Stimulated activated CD4-positive, alpha-beta T cell treated with anti-CD3 and anti-CD28 coated beads, Interleukin-15, amount 100 ng/mL, for 24 hours (primary cell): Measurements from ENCODE around the gene MYO16.
"Not testable (repeated sequence)": the region's sequence is repeated elsewhere in the genome, so short reads cannot be mapped to it uniquely, and the experiment has no call there.

Source experiments
- DNase-seq: peaks from one replicate; pipeline ENCODE4 v3.0.0-alpha.2; 2020

Gene MYO16

DNA sequence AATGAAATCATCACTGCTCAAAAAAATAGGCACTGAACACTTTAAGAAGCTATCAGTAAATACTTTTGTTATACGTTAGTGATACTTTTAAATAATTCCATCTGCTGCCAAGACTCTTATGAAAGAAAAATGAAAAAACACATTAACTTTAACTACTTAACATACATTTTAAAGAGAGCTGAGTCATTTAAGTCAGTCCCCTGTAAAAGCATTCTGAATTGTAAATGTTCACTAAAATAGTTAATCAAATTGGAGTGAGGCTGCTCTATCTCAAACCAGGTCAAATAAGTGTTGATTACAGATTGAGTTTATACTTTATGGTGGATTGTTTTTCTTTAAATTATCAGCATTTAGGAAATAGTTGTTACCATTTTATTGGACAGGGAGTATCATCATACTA is 274.2 kb downstream of the MYO16 start:
- no peak for DNase-seq

DNA sequence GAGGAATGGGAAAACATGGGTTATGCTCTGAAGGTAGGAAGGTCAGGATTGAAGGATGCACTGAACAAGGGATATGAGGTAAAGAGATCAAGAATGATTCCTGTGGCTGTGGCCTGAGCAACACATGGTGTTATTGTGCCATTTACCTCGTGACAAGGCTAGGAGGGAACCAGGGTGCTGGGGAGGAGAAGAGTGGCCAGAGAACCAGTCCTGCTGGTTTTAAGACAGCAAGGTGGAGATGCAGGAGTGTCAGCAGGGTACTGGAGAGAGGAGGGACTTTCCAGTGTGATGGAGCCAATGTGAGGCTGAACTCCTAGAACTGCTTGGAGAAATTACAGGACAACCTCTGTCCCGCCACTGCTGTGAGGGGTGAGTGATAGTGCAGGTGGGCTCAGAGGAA is 282.4 kb downstream of the MYO16 start:
- DNase-seq, result no peak

DNA sequence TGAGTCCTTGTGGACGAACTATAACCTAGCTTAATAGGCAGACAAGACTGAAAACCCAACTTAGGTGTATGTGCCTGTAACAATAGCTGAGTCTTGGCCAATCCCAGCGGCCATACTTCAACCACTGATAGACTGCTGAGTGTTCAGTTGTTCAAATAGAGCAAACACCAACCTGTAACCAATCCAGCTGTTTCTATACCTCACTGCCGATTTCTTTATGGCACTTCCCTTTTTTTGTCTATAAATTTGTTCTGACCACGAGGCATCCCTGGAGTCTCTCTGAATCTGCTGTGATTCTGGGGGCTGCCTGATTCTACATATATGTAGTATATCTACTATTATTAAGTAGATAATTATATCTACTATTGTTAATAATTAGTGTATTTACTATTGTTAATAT is 284.3 kb downstream of the MYO16 start:
- DNase-seq, result not testable (repeated sequence)

DNA sequence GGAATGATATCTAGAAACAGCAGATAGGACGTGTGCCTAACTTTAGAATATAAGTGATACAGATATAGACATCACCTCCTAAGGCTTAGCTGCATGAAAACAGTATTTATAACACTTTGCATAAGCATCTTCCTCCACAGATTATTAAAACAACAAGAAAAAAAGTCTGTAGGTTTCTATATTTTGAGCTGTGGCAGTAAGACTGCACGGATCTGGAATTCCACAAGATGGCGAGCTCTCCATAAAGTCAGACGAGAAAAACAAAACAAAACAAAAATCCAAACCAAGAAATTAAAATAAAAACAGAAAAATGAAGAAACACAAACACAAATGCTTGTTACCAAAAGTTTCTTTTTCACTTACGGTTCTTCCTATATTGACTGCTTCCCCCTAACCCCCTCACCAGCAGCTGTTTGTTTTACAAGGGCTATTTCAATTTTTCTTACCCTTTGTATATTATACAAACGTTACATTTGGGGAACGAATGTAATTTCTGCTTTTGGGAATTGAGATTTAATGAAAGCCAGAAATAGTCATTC is 285.8 kb downstream of the MYO16 start:
- DNase-seq, result no peak

DNA sequence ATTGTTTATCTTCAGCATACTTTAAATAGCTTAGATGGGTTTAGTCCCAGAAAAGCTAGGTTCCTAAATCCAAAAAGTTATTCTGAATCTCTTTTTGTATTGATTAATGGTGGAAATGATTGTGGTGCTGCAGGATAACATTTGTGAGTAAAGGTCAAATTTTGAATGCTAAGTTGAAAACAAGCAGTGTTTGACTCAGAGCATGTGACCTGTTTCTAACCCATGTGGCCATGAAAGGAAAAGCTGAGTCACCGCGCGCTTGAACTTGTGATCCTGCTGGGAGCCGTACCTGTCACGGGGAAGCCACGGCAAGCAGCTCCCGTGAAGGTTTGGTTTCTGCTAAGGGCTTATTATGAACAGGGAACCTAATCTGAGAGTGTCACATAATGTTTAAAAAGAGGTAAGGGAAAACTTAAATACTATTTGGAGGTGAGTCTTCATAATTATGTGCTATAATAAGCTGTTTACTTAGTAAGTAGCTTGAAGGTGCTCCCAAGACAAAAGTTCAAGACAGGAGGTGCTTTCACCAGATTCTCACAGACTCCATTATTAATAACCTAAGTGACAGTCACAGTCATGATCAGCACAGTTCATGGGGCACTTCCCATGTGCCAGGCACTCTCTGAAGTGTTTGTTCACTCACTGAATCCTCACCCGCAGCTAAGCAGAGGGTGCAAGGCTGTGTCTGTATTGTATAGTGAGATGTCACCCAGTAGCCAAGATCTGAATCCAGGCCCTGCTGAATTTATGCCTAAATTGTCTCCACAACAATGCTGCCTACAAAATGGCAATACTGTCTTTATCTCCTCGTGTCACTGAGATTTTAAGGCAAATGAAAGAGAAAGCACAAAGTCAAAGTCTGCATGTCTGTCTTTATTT is 286.5 kb downstream of the MYO16 start:
- DNase-seq, result peak; percentile 90

DNA sequence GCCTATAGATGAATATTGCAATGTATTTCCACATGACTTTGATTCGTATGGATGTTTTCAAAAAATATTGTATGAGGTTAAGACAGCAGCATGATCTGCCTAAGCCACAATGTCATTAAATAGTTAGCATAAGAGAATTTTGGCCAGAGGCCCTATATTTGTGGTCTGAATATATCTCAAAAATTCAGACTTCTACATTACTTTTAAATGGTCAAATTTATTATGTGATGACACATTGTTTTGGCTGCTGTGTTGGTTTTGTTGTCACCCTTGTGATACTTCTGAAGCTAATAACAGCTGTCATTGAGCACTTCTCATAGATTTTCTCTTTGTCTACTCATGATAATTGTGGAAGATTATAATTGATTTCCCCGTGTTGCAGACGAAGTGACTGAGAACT is 288.2 kb downstream of the MYO16 start:
- DNase-seq, result no peak

DNA sequence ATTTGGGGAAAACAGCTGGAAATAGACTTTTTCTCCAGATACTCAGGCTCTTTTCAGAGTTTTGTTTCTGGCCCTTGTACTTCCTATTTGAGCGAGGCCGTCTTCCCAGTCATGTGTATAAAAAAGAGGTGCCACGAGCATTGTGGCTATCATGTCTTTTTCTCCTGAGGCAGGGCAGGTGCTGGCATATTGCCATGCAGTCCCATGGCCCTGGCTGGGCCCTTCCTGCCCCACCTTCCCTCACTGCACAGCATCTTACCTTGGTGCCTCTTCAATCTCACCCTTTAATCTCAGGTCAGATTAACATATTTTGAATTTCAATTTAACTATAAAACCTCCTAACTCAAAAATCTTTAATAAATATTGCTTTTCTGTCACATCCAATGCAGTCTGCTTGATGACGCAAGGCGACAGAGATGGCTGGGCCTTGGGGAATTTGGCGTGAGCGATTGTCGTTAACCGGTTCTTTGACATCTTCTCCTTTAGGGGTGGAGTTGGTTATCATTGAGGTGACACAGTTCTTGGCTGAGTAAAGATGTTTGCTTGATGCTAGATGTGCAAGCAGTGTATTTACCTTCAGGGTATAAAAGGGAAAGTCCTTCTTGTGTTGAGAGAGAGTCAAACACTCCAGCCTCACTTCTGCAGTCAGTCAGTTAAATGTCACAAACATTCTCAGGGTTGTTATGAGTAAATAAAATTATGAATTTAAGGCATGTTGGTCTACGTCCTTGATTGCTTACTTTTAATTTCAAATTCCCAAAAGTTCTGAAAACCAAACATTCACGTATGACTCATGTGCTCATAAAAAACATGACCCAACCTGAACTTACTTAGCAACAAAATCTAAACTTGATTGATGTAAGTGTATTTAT is 289.9 kb downstream of the MYO16 start:
- no peak for DNase-seq

DNA sequence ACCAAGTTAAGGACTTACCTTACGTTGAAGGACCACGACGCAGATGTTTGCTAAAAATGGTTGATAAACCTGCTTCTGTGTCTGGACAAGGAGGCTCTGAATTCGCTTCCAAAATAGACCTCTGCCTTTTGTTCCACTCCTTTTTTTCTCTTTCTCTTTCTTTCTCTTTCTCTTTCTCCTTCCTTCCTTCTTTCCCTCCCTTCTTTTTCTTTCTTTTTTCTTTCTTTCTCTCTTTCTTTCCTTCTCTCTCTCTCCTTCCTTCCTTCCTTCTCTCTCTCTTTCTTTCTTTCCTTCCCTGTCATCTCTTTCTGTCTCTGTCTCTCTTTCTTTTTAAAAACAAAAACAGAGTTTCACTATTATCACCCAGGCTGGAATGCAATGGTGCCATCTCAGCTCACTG is 290.7 kb downstream of the MYO16 start:
- no peak for DNase-seq

DNA sequence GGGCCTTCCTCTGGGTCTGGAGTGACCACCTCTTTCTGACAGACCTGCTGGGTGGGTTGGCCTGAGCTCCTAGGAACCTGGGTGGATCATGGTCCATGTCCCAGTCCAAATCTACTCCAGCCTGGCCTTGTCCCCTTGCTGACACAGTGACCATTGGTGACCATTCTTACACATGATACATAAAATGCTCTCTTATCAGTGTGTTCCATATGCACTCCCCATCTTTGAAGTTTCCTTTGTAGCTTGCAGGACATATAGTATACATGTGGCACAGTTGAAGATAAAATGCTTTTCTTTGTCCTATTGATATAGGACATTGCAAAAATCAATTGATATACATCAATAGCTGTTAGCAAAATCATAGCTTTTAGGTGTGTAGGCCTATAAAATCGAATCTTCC is 291.8 kb downstream of the MYO16 start:
- no peak for DNase-seq

DNA sequence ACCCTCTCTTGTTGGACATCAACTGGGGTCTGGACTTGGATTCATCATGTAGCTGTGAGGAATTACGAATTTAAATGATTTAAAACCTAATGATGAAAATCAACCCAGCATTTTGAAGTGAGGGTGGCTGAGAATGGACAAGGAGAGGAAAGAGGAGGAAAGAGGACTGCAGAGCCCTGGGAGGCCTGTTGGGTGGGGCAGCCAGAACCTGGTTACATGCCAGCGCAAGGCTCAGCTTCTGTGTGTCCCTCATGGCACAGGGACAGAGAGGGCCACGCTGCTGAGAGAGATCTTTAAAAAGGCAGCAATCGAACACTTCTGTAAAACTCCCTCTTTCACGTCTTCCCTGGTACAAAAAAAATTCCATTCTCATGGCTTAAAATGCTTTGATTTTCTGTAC is 292.7 kb downstream of the MYO16 start:
- DNase-seq, result no peak

DNA sequence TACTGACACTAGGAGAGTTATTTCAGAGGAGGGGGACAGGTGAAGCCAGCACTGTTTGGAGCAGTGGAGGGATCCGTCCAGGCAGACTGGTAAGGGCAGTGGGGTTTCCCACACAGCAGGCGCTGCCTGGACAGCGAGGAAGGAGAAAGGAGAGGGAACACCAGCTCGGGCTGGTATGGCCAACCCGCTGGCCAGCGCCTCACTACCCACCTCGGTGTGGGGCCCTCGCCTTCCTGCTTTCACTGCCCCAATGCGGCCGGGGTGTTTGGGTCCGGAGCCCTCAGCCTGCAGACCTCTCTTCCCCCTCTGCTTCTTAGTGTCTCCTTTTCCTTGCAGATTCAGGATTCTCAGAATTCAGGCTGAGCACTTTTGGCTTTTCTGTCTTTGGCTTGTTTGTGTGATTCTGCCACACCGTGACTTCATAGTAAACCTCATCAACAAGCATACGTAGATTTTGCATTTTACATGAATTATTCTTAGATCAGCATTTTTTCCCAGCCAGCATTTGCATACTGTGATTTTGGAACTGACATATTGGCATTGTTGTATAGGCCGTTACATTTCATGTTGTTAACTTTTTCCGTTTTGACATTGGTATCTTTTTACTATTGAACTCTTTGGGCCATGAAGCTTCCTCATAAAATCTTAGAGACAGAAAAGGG is 294.1 kb downstream of the MYO16 start:
- no peak for DNase-seq

DNA sequence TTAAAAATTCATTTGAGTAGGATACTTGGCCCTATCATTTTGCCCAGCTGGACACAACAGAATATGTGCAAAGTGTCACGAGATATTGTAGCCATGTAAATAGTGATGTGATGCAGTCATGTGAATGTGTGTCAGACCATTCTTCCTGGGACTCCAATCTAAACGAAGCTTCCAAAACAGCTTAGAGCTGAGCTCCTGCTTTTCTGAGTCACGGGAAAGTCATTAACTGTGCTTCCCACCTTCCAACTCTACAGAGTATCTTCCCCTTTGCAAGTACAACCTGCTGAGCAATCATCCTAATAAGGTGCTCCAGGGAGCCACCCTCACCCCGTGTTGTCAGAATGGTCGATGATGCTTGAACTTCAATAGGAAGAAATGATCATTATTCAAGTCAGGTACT is 294.7 kb downstream of the MYO16 start:
- no peak for DNase-seq

DNA sequence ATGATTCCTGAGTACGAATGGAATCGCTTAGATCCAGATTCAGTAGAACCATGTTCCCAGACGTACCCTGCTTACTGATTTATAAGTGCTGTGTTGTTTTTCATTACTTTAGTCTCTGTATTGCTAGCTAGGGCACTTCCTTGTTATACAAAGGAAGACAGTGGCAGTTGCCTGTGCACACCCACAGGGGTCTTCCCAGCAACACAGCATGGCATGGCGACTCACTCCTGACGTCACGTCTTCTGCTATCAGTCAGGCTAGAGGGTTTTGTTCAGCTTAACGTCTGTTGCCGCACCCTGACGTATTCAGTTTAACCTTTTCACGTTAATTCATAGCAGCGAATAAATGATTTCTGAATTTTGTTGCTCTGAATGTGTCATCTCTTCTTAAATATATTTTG is 295.1 kb downstream of the MYO16 start:
- DNase-seq, result no peak

DNA sequence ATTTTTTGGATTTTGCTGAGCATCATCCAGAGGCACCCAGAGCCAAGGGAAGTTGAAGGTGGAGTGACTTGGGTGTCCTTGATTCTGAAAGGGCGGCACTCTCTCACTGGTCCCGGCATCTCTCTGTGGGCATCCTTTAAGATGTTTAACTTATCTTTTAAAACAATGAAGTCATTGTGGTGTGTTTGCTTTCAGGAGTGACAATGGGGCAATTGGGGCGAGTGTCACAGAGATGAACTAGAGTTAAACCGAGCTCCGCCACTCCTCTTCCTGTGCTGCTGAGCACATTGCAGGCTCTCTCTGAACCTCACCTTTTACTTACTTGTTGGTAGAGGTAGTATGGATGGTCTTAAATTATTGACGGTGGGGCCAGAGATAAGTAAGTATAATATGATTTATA is 295.7 kb downstream of the MYO16 start:
- DNase-seq, result no peak

DNA sequence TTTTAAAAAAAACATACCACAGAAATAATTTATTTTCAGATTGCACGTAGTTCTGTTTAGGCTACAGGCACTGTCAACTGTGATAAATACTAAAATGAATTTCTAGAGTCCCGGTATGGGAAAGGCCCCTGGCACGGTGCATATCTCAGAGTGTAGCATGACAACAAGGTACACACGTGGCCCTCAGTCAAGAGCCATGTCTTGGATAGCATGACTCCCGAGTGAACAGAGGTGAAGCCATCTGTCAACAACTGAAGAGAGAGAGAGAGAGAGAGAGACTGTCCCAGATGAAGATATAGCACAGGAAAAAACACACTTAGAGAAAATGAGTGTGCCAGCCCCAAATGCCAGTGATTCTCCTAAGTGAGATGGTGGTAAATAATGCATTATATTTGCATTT is 297.5 kb downstream of the MYO16 start:
- DNase-seq, result no peak

DNA sequence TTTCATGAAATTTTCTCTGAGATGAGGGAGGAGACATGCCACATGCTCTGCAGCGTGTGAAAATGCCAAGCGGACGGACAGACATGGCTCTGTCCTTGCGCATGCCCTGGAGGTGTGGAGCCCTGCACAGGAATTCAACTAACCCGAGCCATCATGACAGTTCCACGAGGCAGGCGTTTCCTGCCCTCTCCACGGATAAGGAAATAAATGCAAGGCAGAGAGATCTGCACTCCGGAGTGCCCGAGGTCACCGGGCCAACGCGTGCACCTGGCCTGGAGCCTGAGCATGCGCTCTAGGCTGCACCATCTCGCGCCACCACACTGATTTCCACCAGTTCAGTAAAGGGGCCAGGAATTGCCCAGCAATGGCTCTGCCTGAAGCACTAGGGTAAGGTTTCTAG is 298.2 kb downstream of the MYO16 start:
- DNase-seq, result no peak

DNA sequence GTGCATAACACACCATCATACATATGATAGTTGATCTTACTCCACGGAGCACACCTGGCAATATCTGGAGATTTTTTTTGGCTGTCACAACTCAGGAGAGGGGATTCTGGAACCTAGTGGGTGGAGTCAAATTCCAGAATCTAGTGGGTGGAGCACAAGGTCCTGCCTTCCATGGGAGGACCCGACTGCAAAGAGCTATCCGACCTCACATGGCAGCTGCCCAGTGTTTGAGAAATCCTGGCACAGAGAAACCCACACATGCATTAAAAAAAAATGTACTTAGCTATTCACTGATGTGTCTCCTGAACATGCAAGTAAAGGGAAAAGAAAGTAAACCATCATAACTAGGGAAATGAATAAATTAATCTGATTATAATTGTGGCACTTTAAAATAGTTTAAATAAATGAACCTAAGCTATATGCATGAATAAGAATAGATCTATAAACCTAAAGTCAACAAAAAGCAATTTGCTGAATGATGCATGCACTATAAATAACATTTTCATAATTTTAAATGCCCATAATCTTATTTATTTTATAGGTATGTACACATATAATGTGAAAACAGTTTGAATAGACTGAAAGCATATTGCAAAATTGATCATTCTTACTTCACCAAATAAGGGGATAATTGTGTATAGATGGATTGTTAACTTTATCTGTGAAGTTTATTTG is 300.3 kb downstream of the MYO16 start:
- no peak for DNase-seq

DNA sequence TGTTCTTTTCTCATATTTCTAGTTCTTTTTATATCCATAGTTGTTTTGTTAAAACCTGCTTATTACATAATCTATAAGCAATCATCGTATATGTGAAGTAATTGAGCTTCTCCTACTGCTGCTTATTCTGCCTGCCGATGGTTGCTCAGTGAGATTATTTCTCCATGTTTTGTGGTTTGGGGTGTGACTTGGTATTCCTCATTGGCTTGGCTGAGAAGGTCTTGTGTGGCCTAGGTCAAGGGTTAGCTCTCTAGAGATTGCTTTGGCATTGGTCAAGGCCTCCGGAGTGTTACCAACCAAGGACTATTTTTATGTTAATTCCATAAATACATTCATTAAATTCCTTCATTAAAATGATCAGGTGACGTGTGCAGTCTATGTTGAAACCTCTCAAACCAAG is 302.8 kb downstream of the MYO16 start:
- no peak for DNase-seq

DNA sequence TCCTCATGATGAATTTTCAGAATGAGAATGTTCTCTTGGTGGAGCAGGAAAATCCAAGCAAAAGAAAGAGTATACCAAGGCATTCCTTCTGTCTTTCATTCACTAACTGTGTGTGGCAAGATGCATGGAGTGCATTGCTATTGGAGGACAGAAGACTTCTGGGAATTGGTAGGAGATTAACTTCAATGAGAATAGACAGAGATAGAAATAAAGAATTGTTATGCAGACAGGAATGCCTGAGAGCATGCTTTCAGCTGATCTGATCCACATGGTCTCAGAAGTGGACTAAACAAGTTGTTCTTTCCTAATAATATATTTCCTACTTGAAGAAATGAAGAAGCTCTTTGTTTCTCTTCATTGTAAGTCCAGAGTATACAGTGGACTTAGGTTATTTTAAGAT is 303.6 kb downstream of the MYO16 start:
- no peak for DNase-seq

DNA sequence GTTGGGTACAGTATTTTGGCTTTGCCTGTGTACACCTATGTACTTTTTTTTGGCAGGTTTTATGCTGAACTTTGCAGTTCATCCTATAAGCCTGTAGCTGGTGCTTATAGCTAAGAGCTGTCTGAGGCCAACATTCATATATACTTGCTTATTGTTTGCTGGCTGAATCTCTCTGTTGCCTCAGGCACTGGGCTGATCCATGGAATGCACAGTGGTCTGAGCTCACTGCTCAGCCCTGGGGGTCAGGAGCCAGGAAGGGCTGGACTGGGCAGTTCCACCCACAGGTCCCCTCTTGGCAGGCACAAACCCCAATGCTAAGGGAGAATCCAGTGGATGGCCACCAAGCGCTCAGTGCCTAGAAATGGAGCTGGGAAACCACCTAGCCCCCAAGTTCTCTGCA is 308.7 kb downstream of the MYO16 start:
- DNase-seq, result no peak

DNA sequence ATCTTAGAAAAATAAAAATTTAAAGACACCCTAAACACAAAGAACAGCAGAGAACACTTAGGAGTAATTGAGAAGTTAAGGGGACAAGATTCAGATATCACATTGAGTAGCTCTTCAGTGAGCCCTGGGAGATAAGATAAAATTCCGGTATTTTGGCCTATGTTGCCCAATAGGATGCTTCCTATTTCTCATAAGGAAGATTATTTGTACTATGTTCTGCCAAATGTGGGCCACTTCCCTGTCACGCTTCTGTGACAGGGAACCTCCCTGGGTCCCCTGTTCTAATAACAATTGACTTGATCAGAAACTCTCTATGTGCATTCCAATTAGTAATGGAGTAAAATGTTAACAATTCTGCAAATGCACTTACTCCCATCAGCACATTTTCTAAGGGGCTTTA is 310.7 kb downstream of the MYO16 start:
- no peak for DNase-seq

DNA sequence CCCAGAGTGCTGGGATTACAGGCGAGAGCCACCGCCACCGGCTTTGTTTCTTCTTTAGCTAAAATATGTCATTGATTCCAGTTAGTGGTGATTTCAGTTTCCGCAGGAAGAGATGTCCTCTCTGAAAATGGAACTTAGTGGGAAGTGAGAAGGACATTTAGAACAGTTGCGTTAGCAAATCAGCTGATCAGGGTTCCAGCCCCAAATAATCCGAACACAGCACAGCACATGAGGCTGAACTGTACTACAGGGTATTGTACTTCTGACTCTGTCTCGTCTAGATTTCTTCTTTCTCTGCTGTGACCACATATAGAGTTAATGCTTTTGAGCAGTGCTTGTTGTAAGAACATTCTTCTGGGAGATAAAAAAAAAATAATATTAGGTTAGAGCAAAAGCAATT is 314.4 kb downstream of the MYO16 start:
- DNase-seq, result no peak

DNA sequence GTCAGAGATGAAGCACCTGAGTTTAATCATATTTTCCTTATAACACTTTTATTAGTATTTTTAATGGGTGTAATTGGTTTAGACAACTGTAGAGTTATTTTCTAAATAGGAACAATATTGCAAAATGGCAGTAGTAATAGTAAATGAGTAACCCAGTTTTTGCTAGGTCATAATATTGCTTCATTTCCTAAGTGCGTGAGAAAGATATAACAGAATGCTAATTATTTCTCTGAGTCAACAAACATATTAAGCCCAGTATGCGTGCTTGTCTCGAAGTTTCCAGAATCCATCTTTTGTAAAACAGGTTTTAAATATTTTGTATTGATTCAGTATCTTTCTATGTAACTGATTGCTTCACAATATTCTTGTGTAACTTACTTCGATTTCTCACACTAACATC is 315.3 kb downstream of the MYO16 start:
- DNase-seq, result no peak
